Measurements from ENCODE around the gene EIF2B1. TPM values are rescaled to one million over a fixed set of nuclear protein-coding genes. Genes with fewer than 3 reads are reported as not detected.
"Not testable (repeated sequence)": the region's sequence is repeated elsewhere in the genome, so short reads cannot be mapped to it uniquely, and the experiment has no call there.

The EIF2B1 gene
- total RNA-seq, 1 experiment from 2014 or later: 51.0 TPM

GRCh38 chr12:123614110-123614509 lies 19.4 kb downstream of the EIF2B1 start:
- Histone ChIP-seq H3K9me2 (replicated peaks; ENCODE audit: insufficient read depth, low read length) (no peaks in the 10 kb centered on the region), H3K4me1 (ENCODE audit: low read length) (no peaks in the 10 kb centered on the region), H3K27me3 (ENCODE audit: low read length) (no peaks in the 10 kb centered on the region), H3K4me2 (ENCODE audit: low read depth, low read length, poor library complexity, severe bottlenecking) (no peak overlapping the region), H3K27ac (ENCODE audit: low read length) (no peak overlapping the region), H3K79me2 (ENCODE audit: low read length) (peaks cover 13% of the 10 kb centered on the region), H3K9ac (ENCODE audit: low read length) (no peak overlapping the region), H3K36me3 (ENCODE audit: insufficient read depth, low read length) (peaks cover 52% of the 10 kb centered on the region), H3K9me3 (ENCODE audit: low read length) (no peaks in the 10 kb centered on the region), H3K4me3 (ENCODE audit: low read length) (no peak overlapping the region), H4K20me1 (ENCODE audit: insufficient read depth, low read depth, low read length) (peaks cover 5% of the 10 kb centered on the region; the same call in 1 of the 2 replicates), H2AFZ (ENCODE audit: low read length) (no peak overlapping the region)
- DNase-seq: no peak

- DNase-seq: no peak
- H2AFZ ChIP-seq (ENCODE audit: low read length): no peak overlapping the region
- H3K36me3 ChIP-seq (ENCODE audit: insufficient read depth, low read length): peaks cover 74% of the 10 kb centered on the region
- peaks cover 5% of the 10 kb centered on the region; the same call in 1 of the 2 replicates for H4K20me1 ChIP-seq (ENCODE audit: insufficient read depth, low read depth, low read length)
- no peaks in the 10 kb centered on the region for H3K27me3 ChIP-seq (ENCODE audit: low read length)
- no peaks in the 10 kb centered on the region for H3K9me3 ChIP-seq (ENCODE audit: low read length)
- peaks cover 4% of the 10 kb centered on the region for H3K4me1 ChIP-seq (ENCODE audit: low read length)
- H3K4me3 ChIP-seq (ENCODE audit: low read length): no peak overlapping the region
- peaks cover 63% of the 10 kb centered on the region for H3K79me2 ChIP-seq (ENCODE audit: low read length)
- no peak overlapping the region for H3K4me2 ChIP-seq (ENCODE audit: low read depth, low read length, poor library complexity, severe bottlenecking)
- no peak overlapping the region for H3K27ac ChIP-seq (ENCODE audit: low read length)
- H3K9me2 ChIP-seq (replicated peaks; ENCODE audit: insufficient read depth, low read length): no peaks in the 10 kb centered on the region
- no peak overlapping the region for H3K9ac ChIP-seq (ENCODE audit: low read length)
These were observed 25.3 kb downstream of the EIF2B1 start for GRCh38 chr12:123608182-123608581.

DNA sequence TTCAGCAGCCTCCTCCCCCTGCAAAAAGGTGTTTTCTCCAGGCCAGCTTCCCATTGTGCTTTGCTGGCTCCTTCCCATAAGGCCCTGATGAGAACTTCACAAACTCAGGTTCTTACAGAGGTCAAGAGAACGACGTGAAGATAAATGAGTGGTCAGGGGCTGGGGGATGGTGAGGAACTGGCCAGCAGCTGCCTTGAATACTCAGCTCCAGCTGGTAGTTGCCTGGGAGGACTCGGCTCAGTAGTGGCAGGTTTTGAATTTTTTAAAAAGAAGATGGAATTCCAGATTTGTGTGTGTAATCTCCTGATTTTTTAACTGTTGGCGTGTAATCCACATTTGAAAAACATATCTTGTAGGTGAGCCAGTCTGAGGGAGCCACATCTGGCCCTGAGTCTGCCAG lies 25.7 kb downstream of the EIF2B1 start:
- H3K4me1 ChIP-seq (ENCODE audit: low read length): peaks cover 8% of the 10 kb centered on the region
- H3K36me3 ChIP-seq (ENCODE audit: insufficient read depth, low read length): peaks cover 69% of the 10 kb centered on the region
- peaks cover 67% of the 10 kb centered on the region for H3K79me2 ChIP-seq (ENCODE audit: low read length)
- no peaks in the 10 kb centered on the region for H3K9me2 ChIP-seq (replicated peaks; ENCODE audit: insufficient read depth, low read length)
- H3K4me2 ChIP-seq (ENCODE audit: low read depth, low read length, poor library complexity, severe bottlenecking): no peak overlapping the region
- H3K9me3 ChIP-seq (ENCODE audit: low read length): no peaks in the 10 kb centered on the region
- peaks cover 8% of the 10 kb centered on the region; the same call in 1 of the 2 replicates for H4K20me1 ChIP-seq (ENCODE audit: insufficient read depth, low read depth, low read length)
- no peak overlapping the region for H3K9ac ChIP-seq (ENCODE audit: low read length)
- no peaks in the 10 kb centered on the region for H3K27me3 ChIP-seq (ENCODE audit: low read length)
- no peak for DNase-seq
- no peak overlapping the region for H2AFZ ChIP-seq (ENCODE audit: low read length)
- H3K4me3 ChIP-seq (ENCODE audit: low read length): no peak overlapping the region
- no peak overlapping the region for H3K27ac ChIP-seq (ENCODE audit: low read length)

DNA sequence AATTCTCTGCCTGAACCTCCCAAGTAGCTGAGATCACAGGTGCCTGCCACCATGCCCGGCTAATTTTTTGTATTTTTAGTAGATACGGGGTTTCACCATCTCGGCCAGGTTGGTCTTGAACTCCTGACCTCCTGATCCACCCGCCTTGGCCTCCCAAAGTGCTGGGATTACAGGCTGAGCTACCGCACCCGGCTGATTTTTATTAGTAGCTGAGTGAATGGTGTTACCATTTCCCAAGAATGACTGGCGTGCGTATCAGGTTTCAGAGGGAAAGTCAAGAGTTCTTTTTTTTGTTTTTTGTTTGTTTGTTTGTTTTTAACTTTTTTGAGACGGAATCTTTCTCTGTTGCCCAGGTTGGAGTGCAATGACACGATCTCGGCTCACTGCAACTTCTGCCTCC lies 30.0 kb downstream of the EIF2B1 start:
- peaks cover 13% of the 10 kb centered on the region for H3K4me1 ChIP-seq (ENCODE audit: low read length)
- not testable (repeated sequence) for H3K9me3 ChIP-seq (ENCODE audit: low read length); H3K9me2 ChIP-seq (replicated peaks; ENCODE audit: insufficient read depth, low read length); H4K20me1 ChIP-seq (ENCODE audit: insufficient read depth, low read depth, low read length); DNase-seq; H3K27me3 ChIP-seq (ENCODE audit: low read length); H2AFZ ChIP-seq (ENCODE audit: low read length); H3K27ac ChIP-seq (ENCODE audit: low read length)
- H3K79me2 ChIP-seq (ENCODE audit: low read length): peaks cover 71% of the 10 kb centered on the region
- H3K9ac ChIP-seq (ENCODE audit: low read length): 0 out of 2 replicates have a peak overlapping the region, but pooled peaks have one; percentile 97
- H3K4me3 ChIP-seq (ENCODE audit: low read length): peak overlapping the region; percentile 90
- peaks cover 35% of the 10 kb centered on the region; the same call in 1 of the 2 replicates for H3K36me3 ChIP-seq (ENCODE audit: insufficient read depth, low read length)
- peak overlapping the region; percentile 85 for H3K4me2 ChIP-seq (ENCODE audit: low read depth, low read length, poor library complexity, severe bottlenecking)

DNA sequence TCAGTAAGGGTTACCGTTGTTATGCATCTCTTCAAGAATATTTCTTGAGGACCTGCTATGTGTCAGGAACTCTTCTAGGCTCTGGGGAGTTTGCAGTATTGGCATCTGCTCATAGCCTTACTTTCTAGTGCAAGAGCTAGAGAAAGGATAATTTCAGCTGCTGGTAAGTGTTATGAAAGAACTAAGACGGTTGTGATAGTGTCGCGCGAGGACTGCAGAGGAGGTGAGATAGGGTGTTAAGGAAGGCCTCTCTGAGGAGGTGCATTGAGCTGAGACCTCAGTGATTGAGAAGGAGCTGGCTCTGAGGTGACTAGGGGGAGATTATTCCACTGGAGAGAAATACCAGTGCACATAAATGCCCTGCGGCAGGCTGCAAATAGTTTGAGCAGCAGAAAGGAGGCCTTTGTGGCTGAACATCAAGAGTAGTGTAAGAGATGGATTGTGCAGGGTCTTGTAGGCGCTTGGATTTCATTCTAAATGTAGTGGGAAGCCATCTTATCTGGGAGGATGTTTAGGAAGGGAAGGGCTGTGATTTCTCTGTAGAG lies 30.8 kb downstream of the EIF2B1 start:
- peaks cover 13% of the 10 kb centered on the region for H3K4me1 ChIP-seq (ENCODE audit: low read length)
- H3K27me3 ChIP-seq (ENCODE audit: low read length): no peaks in the 10 kb centered on the region
- H3K79me2 ChIP-seq (ENCODE audit: low read length): peaks cover 66% of the 10 kb centered on the region
- H4K20me1 ChIP-seq (ENCODE audit: insufficient read depth, low read depth, low read length): peaks cover 3% of the 10 kb centered on the region; the same call in 1 of the 2 replicates
- H3K4me3 ChIP-seq (ENCODE audit: low read length): peak overlapping the region; percentile 90
- peak overlapping the region; percentile 97 for H3K9ac ChIP-seq (ENCODE audit: low read length)
- peak; percentile 70 for DNase-seq
- peak overlapping the region; percentile 51; the same call in 1 of the 2 replicates for H3K27ac ChIP-seq (ENCODE audit: low read length)
- no peaks in the 10 kb centered on the region for H3K9me3 ChIP-seq (ENCODE audit: low read length)
- peak overlapping the region; percentile 85 for H3K4me2 ChIP-seq (ENCODE audit: low read depth, low read length, poor library complexity, severe bottlenecking)
- no peaks in the 10 kb centered on the region for H3K9me2 ChIP-seq (replicated peaks; ENCODE audit: insufficient read depth, low read length)
- peaks cover 32% of the 10 kb centered on the region; the same call in 1 of the 2 replicates for H3K36me3 ChIP-seq (ENCODE audit: insufficient read depth, low read length)
- no peak overlapping the region for H2AFZ ChIP-seq (ENCODE audit: low read length)

GRCh38 chr12:123601602-123602489 lies 31.6 kb downstream of the EIF2B1 start, which contains the start of gene DDX55:
TSS of gene DDX55 (plus strand) at chr12:123602099. CDS start at chr12:123602149, 50 bp downstream.
- Histone ChIP-seq H3K9ac (ENCODE audit: low read length) (peak within 1 kb of the TSS; percentile 97), H3K36me3 (ENCODE audit: insufficient read depth, low read length) (peaks cover 33% of the 10 kb centered on the region; the same call in 1 of the 2 replicates), H3K9me3 (ENCODE audit: low read length) (no peaks in the 10 kb centered on the region), H3K4me1 (ENCODE audit: low read length) (peaks cover 13% of the 10 kb centered on the region), H3K9me2 (replicated peaks; ENCODE audit: insufficient read depth, low read length) (no peaks in the 10 kb centered on the region), H3K4me2 (ENCODE audit: low read depth, low read length, poor library complexity, severe bottlenecking) (peak within 1 kb of the TSS; percentile 85), H4K20me1 (ENCODE audit: insufficient read depth, low read depth, low read length) (peaks cover 3% of the 10 kb centered on the region; the same call in 1 of the 2 replicates), H3K79me2 (ENCODE audit: low read length) (peaks cover 59% of the 10 kb centered on the region), H2AFZ (ENCODE audit: low read length) (peak within 1 kb of the TSS; percentile 72; the same call in 1 of the 2 replicates), H3K4me3 (ENCODE audit: low read length) (peak within 1 kb of the TSS; percentile 90), H3K27me3 (ENCODE audit: low read length) (no peaks in the 10 kb centered on the region), H3K27ac (ENCODE audit: low read length) (peak within 1 kb of the TSS; percentile 53; the same call in 1 of the 2 replicates)
- peak; percentile 96 for DNase-seq

GRCh38 chr12:123599721-123600120 lies 33.8 kb downstream of the EIF2B1 start:
- no peak overlapping the region for H3K9ac ChIP-seq (ENCODE audit: low read length)
- H4K20me1 ChIP-seq (ENCODE audit: insufficient read depth, low read depth, low read length): peaks cover 3% of the 10 kb centered on the region
- no peak for DNase-seq
- H3K4me1 ChIP-seq (ENCODE audit: low read length): peaks cover 13% of the 10 kb centered on the region
- H3K4me2 ChIP-seq (ENCODE audit: low read depth, low read length, poor library complexity, severe bottlenecking): no peak overlapping the region
- H3K27ac ChIP-seq (ENCODE audit: low read length): no peak overlapping the region
- peaks cover 50% of the 10 kb centered on the region for H3K79me2 ChIP-seq (ENCODE audit: low read length)
- no peaks in the 10 kb centered on the region for H3K9me2 ChIP-seq (replicated peaks; ENCODE audit: insufficient read depth, low read length)
- no peak overlapping the region for H2AFZ ChIP-seq (ENCODE audit: low read length)
- no peaks in the 10 kb centered on the region for H3K27me3 ChIP-seq (ENCODE audit: low read length)
- no peak overlapping the region for H3K4me3 ChIP-seq (ENCODE audit: low read length)
- no peaks in the 10 kb centered on the region for H3K9me3 ChIP-seq (ENCODE audit: low read length)
- peaks cover 35% of the 10 kb centered on the region; the same call in 1 of the 2 replicates for H3K36me3 ChIP-seq (ENCODE audit: insufficient read depth, low read length)

DNA sequence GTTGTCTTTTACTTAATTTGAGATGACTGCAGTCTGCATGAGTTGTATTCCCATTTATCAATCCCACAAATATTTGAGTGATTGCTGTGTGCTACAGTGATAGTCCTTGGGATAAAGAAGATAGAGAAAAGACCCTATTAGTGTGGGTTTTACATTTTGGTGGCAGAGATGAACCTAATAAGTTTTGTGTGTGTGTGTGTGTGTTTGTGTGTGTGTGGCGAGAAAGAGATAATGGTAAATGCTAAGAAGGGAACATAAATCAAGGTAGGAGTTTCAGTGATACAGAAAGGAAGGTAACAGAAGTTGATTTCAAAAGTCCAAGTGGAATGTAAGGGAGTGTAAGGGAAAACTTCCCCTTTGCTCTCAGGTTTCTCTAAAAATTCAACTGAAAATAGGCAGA lies 34.2 kb downstream of the EIF2B1 start:
- Histone ChIP-seq H3K36me3 (ENCODE audit: insufficient read depth, low read length) (peaks cover 32% of the 10 kb centered on the region; the same call in 1 of the 2 replicates), H3K27me3 (ENCODE audit: low read length) (no peaks in the 10 kb centered on the region), H3K79me2 (ENCODE audit: low read length) (peaks cover 46% of the 10 kb centered on the region), H4K20me1 (ENCODE audit: insufficient read depth, low read depth, low read length) (peaks cover 3% of the 10 kb centered on the region), H3K9me2 (replicated peaks; ENCODE audit: insufficient read depth, low read length) (no peaks in the 10 kb centered on the region), H3K4me1 (ENCODE audit: low read length) (peaks cover 13% of the 10 kb centered on the region), H3K4me3 (ENCODE audit: low read length) (no peak overlapping the region), H3K27ac (ENCODE audit: low read length) (no peak overlapping the region), H3K4me2 (ENCODE audit: low read depth, low read length, poor library complexity, severe bottlenecking) (no peak overlapping the region), H2AFZ (ENCODE audit: low read length) (no peak overlapping the region), H3K9me3 (ENCODE audit: low read length) (no peaks in the 10 kb centered on the region), H3K9ac (ENCODE audit: low read length) (no peak overlapping the region)
- DNase-seq: no peak

Data from Karpas-422 (cell line).